GM23248 (cell line): Measurements from ENCODE around the gene CUX1.

Experiments used
- EZH2 ChIP-seq: fragments of 200-600 bp; sonication (generic); IDR thresholded peaks from 2 replicates; pipeline ENCODE4 v1.6.1; 2018; ENCODE audit warnings: antibody characterized with exemption, mild to moderate bottlenecking; ENCODE audit not compliant: insufficient read depth, poor library complexity, severe bottlenecking
- EZH2phosphoT487 ChIP-seq: fragments of 200-600 bp; sonication (generic); IDR thresholded peaks from 2 replicates; pipeline ENCODE4 v1.6.1; 2018; ENCODE audit warnings: antibody characterized with exemption, moderate library complexity, mild to moderate bottlenecking, low read depth; ENCODE audit not compliant: insufficient read depth

GRCh38 chr7:102203218-102203617 is 385.8 kb downstream of the CUX1 start:
- TF ChIP-seq EZH2 (no peak), EZH2phosphoT487 (no peak)
